ENCODE results near the gene WNT11. TPM values are rescaled to one million over a fixed set of nuclear protein-coding genes. Genes with fewer than 3 reads are reported as not detected.

The WNT11 gene
- total RNA-seq, 1 experiment from 2014 or later: not detected

- no peaks in the 10 kb centered on the region for H3K79me2 ChIP-seq (ENCODE audit: insufficient read depth, low read length)
- H3K4ac ChIP-seq (ENCODE audit: low read depth, low read length): no peak overlapping the region
- no peaks in the 10 kb centered on the region for H3K9me3 ChIP-seq (ENCODE audit: control insufficient read depth, low read depth, low read length)
- H2AK5ac ChIP-seq (ENCODE audit: insufficient read length, low read length): no peak overlapping the region
- H3K9ac ChIP-seq (ENCODE audit: extremely low read depth, insufficient read length, low read length): no peak overlapping the region
- no peak overlapping the region for H2BK5ac ChIP-seq (ENCODE audit: insufficient read length, low read length)
- H3K56ac ChIP-seq (ENCODE audit: insufficient read length, low read depth, low read length): no peak overlapping the region
- TF ChIP-seq, protein P1, sequence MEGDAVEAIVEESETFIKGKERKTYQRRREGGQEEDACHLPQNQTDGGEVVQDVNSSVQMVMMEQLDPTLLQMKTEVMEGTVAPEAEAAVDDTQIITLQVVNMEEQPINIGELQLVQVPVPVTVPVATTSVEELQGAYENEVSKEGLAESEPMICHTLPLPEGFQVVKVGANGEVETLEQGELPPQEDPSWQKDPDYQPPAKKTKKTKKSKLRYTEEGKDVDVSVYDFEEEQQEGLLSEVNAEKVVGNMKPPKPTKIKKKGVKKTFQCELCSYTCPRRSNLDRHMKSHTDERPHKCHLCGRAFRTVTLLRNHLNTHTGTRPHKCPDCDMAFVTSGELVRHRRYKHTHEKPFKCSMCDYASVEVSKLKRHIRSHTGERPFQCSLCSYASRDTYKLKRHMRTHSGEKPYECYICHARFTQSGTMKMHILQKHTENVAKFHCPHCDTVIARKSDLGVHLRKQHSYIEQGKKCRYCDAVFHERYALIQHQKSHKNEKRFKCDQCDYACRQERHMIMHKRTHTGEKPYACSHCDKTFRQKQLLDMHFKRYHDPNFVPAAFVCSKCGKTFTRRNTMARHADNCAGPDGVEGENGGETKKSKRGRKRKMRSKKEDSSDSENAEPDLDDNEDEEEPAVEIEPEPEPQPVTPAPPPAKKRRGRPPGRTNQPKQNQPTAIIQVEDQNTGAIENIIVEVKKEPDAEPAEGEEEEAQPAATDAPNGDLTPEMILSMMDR (conservative IDR thresholded peaks at IDR 0.05): no peak
- H3K4me3 Mint-ChIP-seq: no peak overlapping the region
- H3K9me3 Mint-ChIP-seq: no peaks in the 10 kb centered on the region; a peak in 1 of 5 replicates
- no peak for DNase-seq
- no peaks in the 10 kb centered on the region for H3K36me3 Mint-ChIP-seq (ENCODE audit: insufficient read depth in 1 of 3, low read depth in 3 of 3)
- H3T11ph ChIP-seq (ENCODE audit: low read length): no peak overlapping the region
- H3K4me1 Mint-ChIP-seq: peaks cover 22 to 27% of the 10 kb centered on the region in 2 experiments
- no peaks in the 10 kb centered on the region for H3K79me1 ChIP-seq (ENCODE audit: insufficient read depth, low read depth, low read length, poor library complexity, severe bottlenecking)
- no peak overlapping the region for H3K18ac ChIP-seq (ENCODE audit: insufficient read length, low read depth, low read length)
- no peak overlapping the region for H2BK20ac ChIP-seq (ENCODE audit: low read depth, low read length, poor library complexity, severe bottlenecking)
- no peaks in the 10 kb centered on the region for H4K20me1 ChIP-seq (ENCODE audit: control insufficient read depth, insufficient read depth, insufficient read length)
- H4K91ac ChIP-seq (ENCODE audit: insufficient read length, low read depth, low read length): no peak overlapping the region
- no peaks in the 10 kb centered on the region for H3K23me2 ChIP-seq (ENCODE audit: insufficient read length, low read depth, low read length, poor library complexity, severe bottlenecking)
- H4K8ac ChIP-seq (replicated peaks; ENCODE audit: insufficient read length, low read depth, low read length): no peak overlapping the region
- no peak overlapping the region for H3K4me2 ChIP-seq (ENCODE audit: insufficient read depth, insufficient read length, low read length)
- H3K27me3 Mint-ChIP-seq (ENCODE audit: low read depth): peaks cover 39% of the 10 kb centered on the region
- H2BK12ac ChIP-seq (ENCODE audit: insufficient read length, low read depth, low read length): no peak overlapping the region
- peaks cover 3% of the 10 kb centered on the region; the same call in 1 of the 2 replicates for H3K4me1 ChIP-seq (ENCODE audit: insufficient read depth, low read length)
- H3K27ac Mint-ChIP-seq: no peak overlapping the region
- H2BK15ac ChIP-seq (ENCODE audit: low read depth, low read length): no peak overlapping the region
- no CpG with 5 or more reads among the region's 17 CpGs for WGBS (ENCODE audit: extremely low coverage, insufficient read length, low lambda C conversion rate)
- H3K23ac ChIP-seq (ENCODE audit: insufficient read length, low read depth, low read length): no peak overlapping the region
- H3K27ac ChIP-seq (ENCODE audit: insufficient read length, low read depth, low read length): no peak overlapping the region
- no peak overlapping the region for H4K5ac ChIP-seq (ENCODE audit: insufficient read length, low read depth, low read length)
- no peak overlapping the region for H2BK120ac ChIP-seq (ENCODE audit: low read depth, low read length, poor library complexity, severe bottlenecking)
- H2AFZ ChIP-seq (ENCODE audit: low read length): no peak overlapping the region
- H3K14ac ChIP-seq (ENCODE audit: insufficient read depth, low read length): no peak overlapping the region
- H3K27me3 ChIP-seq (ENCODE audit: insufficient read depth, low read length): no peaks in the 10 kb centered on the region; the same call in 1 of the 2 replicates
Observed at GRCh38 chr11:76241243-76242000, 35.1 kb upstream of the WNT11 start.
